SU-DHL-6 (cell line): ENCODE data around the gene COPS7A.

Experiments
- H2AFZ ChIP-seq: fragments of 200-600 bp; sonication (generic); 2 replicates; pipeline ENCODE4 v1.6.1; 2014; ENCODE audit warnings: low read depth, mild to moderate bottlenecking, moderate library complexity, mixed read lengths, antibody characterized with exemption, low read length; ENCODE audit not compliant: severe bottlenecking
- H3F3A ChIP-seq: fragments of 200-600 bp; shearing (Covaris generic); 2 replicates; pipeline ENCODE4 v1.6.0; 2016; ENCODE audit warnings: antibody characterized with exemption, mild to moderate bottlenecking; ENCODE audit not compliant: insufficient read depth
- H3K27ac ChIP-seq: fragments of 200-600 bp; sonication (generic); 2 replicates; pipeline ENCODE4 v1.5.1; 2016; ENCODE audit warnings: low read depth, mild to moderate bottlenecking, low read length, moderate library complexity, mixed read lengths
- H3K27me3 ChIP-seq: fragments of 200-600 bp; sonication (generic), shearing (Covaris generic); 2 replicates; pipeline ENCODE4 v1.6.0; 2014; ENCODE audit warnings: mild to moderate bottlenecking, low read length
- H3K36me3 ChIP-seq: fragments of 200-600 bp; sonication (generic); 2 replicates; pipeline ENCODE4 v1.6.1; 2014; ENCODE audit warnings: mild to moderate bottlenecking, low read length, mixed read lengths
- H3K4me2 ChIP-seq: fragments of 300-600, 200-600 bp; shearing (Covaris generic), sonication (generic); 2 replicates; pipeline ENCODE4 v1.6.0; 2014; ENCODE audit warnings: low read length, low read depth, mild to moderate bottlenecking; ENCODE audit not compliant: poor library complexity, severe bottlenecking
- H3K4me3 ChIP-seq: fragments of 200-600 bp; sonication (generic); 2 replicates; pipeline ENCODE4 v1.5.1; 2014; ENCODE audit warnings: antibody characterized with exemption, low read length, mild to moderate bottlenecking, mixed read lengths; ENCODE audit not compliant: insufficient read depth, poor library complexity, severe bottlenecking
- H3K79me2 ChIP-seq: fragments of 200-600 bp; sonication (generic); 2 replicates; pipeline ENCODE4 v1.6.1; 2014; ENCODE audit warnings: mild to moderate bottlenecking, low read length, moderate library complexity; ENCODE audit not compliant: insufficient read depth
- H3K9ac ChIP-seq: fragments of 200-600 bp; sonication (generic); 2 replicates; pipeline ENCODE4 v1.7.0; 2014; ENCODE audit warnings: mild to moderate bottlenecking, low read length
- H3K9me2 ChIP-seq: fragments of 200-600 bp; sonication (generic); replicated peaks from 2 replicates; pipeline ENCODE4 v1.6.1; 2014; ENCODE audit warnings: low read length; ENCODE audit not compliant: insufficient read depth
- H3K9me3 ChIP-seq: fragments of 200-600 bp; sonication (generic); 2 replicates; pipeline ENCODE4 v1.6.1; 2014; ENCODE audit warnings: low read length, mixed read lengths; ENCODE audit not compliant: insufficient read depth
- H4K20me1 ChIP-seq: fragments of 200-600 bp; sonication (generic); 2 replicates; pipeline ENCODE4 v1.6.1; 2014; ENCODE audit warnings: low read depth, mild to moderate bottlenecking, antibody characterized with exemption, low read length, moderate library complexity, mixed read lengths
- EZH2phosphoT487 ChIP-seq: fragments of 200-600 bp; sonication (generic), shearing (Covaris generic); conservative IDR thresholded peaks from 2 replicates; pipeline ENCODE4 v1.6.1; 2018; ENCODE audit warnings: mild to moderate bottlenecking, antibody characterized with exemption, low read length, moderate library complexity, mixed read lengths
- TF ChIP-seq, protein P1 (sequence below): fragments of 200-600 bp; sonication (generic); IDR thresholded peaks from one replicate; pipeline ENCODE4 v1.5.1; 2017; ENCODE audit warnings: antibody characterized with exemption, mild to moderate bottlenecking, low read length, moderate library complexity; ENCODE audit not compliant: insufficient read depth, poor library complexity, severe bottlenecking

The COPS7A gene

DNA sequence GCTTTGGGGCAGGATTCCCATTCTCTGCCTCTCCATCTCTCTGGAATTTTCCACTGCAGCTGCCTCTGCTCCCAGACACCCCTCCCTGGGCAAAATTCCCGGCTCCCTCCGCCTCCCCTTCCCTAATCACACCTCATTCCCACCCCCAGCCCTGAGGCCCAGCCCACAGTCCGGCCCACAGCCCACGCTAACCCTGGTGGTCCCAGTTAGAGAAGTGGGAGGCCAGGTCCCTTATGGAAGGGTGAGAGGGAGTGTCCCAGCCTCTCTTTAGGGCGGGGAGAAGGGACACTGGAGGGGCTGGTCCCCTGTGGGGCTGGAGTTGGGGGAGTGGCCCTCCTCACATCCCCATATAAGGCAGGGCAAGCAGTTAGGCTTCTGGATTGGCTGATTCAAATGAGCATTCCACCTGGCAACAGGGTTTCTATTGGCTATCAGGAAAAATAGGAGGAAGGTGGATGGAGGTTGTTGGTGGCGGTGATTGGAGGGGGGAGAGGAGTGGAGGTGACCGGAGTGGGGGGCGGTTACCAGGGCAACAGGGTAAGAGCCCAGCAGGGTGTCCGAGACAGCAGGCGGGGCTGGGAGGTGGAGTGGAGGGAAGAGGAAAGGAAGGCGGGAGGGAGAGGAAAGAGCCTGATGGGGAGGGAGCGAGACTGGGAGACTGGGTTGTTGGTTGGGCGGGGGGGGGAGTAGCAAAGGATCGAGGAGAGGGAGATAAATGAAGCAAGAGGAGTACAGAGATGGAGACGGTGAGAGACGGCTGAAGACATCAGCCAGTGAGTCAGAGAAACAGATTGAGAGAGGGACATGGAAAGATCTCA lies 40.4 kb downstream of the COPS7A start:
- no peaks in the 10 kb centered on the region for H3K9me2 ChIP-seq
- peak overlapping the region; percentile 20; the same call in 1 of the 2 replicates for H3K9ac ChIP-seq
- H3K9me3 ChIP-seq = no peaks in the 10 kb centered on the region
- H3K79me2 ChIP-seq = no peaks in the 10 kb centered on the region
- H4K20me1 ChIP-seq = no peaks in the 10 kb centered on the region
- H2AFZ ChIP-seq = peak overlapping the region; percentile 61
- no peak for TF ChIP-seq EZH2phosphoT487
- TF ChIP-seq, protein P1, sequence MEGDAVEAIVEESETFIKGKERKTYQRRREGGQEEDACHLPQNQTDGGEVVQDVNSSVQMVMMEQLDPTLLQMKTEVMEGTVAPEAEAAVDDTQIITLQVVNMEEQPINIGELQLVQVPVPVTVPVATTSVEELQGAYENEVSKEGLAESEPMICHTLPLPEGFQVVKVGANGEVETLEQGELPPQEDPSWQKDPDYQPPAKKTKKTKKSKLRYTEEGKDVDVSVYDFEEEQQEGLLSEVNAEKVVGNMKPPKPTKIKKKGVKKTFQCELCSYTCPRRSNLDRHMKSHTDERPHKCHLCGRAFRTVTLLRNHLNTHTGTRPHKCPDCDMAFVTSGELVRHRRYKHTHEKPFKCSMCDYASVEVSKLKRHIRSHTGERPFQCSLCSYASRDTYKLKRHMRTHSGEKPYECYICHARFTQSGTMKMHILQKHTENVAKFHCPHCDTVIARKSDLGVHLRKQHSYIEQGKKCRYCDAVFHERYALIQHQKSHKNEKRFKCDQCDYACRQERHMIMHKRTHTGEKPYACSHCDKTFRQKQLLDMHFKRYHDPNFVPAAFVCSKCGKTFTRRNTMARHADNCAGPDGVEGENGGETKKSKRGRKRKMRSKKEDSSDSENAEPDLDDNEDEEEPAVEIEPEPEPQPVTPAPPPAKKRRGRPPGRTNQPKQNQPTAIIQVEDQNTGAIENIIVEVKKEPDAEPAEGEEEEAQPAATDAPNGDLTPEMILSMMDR = no peak
- H3K27me3 ChIP-seq = no peaks in the 10 kb centered on the region
- H3F3A ChIP-seq = no peaks in the 10 kb centered on the region
- no peaks in the 10 kb centered on the region for H3K36me3 ChIP-seq
- peak overlapping the region; percentile 31 for H3K4me3 ChIP-seq
- peak overlapping the region; percentile 47 for H3K4me2 ChIP-seq
- H3K27ac ChIP-seq = no peak overlapping the region

DNA sequence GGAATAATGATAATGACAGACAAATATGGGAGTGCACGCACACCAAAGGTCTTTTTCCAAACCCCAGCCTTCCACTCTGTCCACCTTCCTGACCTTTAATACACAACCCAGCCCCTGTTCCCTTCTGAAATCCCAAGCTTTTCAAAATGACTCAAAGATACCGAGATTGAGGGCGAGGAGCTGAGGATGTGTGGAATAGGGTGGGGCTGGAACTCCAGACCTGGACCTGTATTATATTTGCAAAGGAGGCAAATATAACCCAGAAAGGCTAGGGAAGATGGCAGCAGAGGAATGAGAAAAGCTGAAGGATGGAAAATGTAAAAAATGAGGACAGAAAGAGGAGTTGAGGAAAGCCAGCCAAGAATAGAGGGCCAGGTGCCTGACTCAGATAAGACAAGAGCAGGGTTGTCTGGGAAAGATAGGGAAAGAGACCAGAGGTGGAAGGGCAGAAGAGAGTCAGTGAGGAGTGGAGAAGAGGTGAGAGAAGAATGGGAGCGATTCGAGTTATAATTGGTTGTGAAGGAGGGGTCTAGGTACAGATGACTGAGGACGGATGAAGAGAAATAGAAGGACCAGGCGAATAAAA lies 41.3 kb downstream of the COPS7A start:
- H3K27ac ChIP-seq = no peak overlapping the region
- H4K20me1 ChIP-seq = no peaks in the 10 kb centered on the region
- H3K27me3 ChIP-seq = no peaks in the 10 kb centered on the region
- H3K79me2 ChIP-seq = no peaks in the 10 kb centered on the region
- H3K9me3 ChIP-seq = no peaks in the 10 kb centered on the region
- TF ChIP-seq, protein P1 = no peak
- TF ChIP-seq EZH2phosphoT487 = no peak
- H3K36me3 ChIP-seq = no peaks in the 10 kb centered on the region
- no peak overlapping the region for H3K4me3 ChIP-seq
- no peak overlapping the region for H2AFZ ChIP-seq
- H3K9ac ChIP-seq = no peak overlapping the region
- no peaks in the 10 kb centered on the region for H3K9me2 ChIP-seq
- no peaks in the 10 kb centered on the region for H3F3A ChIP-seq
- H3K4me2 ChIP-seq = peak overlapping the region; percentile 47

DNA sequence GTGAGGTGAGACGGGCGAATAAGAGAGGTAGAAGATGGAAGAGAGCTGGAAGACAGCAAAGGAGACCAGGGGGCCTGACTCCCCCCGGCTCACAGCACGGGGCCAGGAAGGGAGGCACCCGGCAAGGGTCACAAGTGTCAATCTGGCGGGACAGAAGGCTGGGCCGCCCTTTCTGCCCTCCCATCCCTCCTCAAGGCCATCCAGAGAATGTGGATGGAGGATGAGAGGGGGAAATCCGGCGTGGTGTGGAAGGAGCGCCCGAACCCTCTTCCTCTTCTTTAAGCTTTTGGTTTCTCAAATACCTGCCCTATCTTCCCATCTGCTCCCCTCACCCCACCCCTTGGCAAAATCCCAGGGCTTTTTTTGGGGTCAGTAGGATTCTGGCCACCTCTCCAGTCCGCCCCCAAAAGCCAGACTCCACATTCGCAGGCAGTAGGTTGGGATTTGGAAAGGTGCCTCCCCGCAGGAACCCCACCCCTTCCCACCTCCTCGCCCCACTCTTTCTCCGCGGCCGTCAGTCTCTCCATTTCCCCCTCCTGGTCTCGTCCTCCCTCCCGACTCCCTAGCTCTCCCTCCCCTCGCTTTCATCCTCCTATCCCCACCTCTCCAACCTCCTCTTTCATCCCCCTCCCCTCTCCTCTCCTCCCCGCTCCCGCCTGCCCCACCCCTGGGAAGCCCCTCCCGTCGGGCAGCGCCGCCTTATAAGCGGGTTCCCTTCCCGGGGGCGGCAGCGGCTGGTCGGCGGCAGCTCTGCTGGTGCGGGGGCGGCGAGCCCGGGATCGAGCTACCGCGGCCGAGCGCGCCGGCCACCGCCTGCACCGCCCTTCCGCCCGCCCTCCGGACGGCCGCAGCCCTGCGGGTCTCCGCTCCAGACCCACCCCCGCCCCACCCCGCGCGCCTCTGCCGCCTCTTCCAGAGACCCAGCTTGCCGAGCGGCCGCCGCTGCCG lies 42.1 kb downstream of the COPS7A start, which contains the start of gene PTMS:
Gene PTMS (plus strand): TSS at position 730 of the 948 bp plus-strand sequence. CDS start 343 bp downstream, outside the sequence.
- H3K79me2 ChIP-seq = no peaks in the 10 kb centered on the region
- no peaks in the 10 kb centered on the region for H3F3A ChIP-seq
- peak within 1 kb of the TSS; percentile 70 for H3K4me3 ChIP-seq
- no peaks in the 10 kb centered on the region for H3K36me3 ChIP-seq
- H2AFZ ChIP-seq = peak within 1 kb of the TSS; percentile 80
- H4K20me1 ChIP-seq = no peaks in the 10 kb centered on the region
- H3K9ac ChIP-seq = peak within 1 kb of the TSS; percentile 54
- no peaks in the 10 kb centered on the region for H3K9me2 ChIP-seq
- no peaks in the 10 kb centered on the region for H3K9me3 ChIP-seq
- TF ChIP-seq, protein P1 = no peak
- TF ChIP-seq EZH2phosphoT487 = no peak
- no peaks in the 10 kb centered on the region for H3K27me3 ChIP-seq
- H3K4me2 ChIP-seq = peak within 1 kb of the TSS; percentile 89
- H3K27ac ChIP-seq = no peak within 1 kb of the TSS
